ENCODE measurements around the gene CCDC149. TPM values are rescaled to one million over a fixed set of nuclear protein-coding genes. Genes with fewer than 3 reads are reported as not detected.

The CCDC149 gene
- total RNA-seq, 1 donor from 2014 or later, result 8.0 TPM

DNA sequence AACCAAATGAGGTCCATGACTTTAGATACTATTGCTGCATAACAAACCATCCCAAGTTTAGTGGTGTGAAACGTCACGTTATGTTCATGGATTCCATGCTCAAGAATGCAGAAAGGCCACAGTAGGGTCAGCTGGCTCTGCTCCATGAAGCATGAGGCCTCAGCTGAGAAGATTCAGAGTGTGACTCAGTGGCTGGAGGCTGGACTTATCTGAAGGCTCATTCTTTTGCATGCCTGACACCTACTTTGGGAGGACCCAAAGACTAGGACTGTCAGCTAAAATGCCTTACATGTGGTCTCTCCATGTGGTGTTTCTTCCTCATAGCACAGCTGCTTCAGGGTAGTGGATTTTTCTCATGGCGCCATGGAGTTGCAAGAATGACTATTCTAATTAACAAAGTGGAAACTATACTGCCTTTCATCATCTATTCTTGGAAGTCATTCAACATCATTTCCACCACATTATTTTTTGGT, 11.5 kb upstream of the CCDC149 start:
- H3K36me3 ChIP-seq (ENCODE audit: control insufficient read depth, insufficient read depth, low read length), result no peaks in the 10 kb centered on the region
- peak; percentile 96 for DNase-seq (ENCODE audit: low read depth)
- H3K4me3 ChIP-seq (ENCODE audit: low read depth, low read length), result no peak overlapping the region
- H3K27me3 ChIP-seq (ENCODE audit: control insufficient read depth, insufficient read depth, low read length), result no peaks in the 10 kb centered on the region
- TF ChIP-seq, protein P1, sequence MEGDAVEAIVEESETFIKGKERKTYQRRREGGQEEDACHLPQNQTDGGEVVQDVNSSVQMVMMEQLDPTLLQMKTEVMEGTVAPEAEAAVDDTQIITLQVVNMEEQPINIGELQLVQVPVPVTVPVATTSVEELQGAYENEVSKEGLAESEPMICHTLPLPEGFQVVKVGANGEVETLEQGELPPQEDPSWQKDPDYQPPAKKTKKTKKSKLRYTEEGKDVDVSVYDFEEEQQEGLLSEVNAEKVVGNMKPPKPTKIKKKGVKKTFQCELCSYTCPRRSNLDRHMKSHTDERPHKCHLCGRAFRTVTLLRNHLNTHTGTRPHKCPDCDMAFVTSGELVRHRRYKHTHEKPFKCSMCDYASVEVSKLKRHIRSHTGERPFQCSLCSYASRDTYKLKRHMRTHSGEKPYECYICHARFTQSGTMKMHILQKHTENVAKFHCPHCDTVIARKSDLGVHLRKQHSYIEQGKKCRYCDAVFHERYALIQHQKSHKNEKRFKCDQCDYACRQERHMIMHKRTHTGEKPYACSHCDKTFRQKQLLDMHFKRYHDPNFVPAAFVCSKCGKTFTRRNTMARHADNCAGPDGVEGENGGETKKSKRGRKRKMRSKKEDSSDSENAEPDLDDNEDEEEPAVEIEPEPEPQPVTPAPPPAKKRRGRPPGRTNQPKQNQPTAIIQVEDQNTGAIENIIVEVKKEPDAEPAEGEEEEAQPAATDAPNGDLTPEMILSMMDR (IDR thresholded peaks at IDR 0.05; ENCODE audit: insufficient read depth, low read length, poor library complexity, severe bottlenecking), result no peak

DNA sequence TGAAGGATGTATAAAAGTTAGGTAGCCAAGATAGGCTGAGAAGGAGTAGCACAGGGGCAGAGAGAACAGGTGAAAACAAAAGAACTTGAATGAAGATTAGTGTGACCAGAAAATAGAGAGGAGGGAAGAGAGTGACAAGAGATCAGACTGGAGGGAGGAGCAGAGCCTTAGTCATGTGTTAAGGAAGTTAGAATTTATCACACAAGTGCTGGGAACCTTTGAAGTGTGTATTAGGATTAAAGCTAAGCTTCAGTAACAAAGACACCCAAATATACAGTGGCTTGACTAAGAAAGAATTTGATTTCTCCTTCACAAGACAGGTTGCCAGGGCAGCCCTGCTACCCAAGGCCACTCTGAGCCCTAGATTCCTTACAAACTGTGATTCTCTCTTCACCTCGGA, 10.7 kb upstream of the CCDC149 start:
- Histone ChIP-seq H3K27me3 (ENCODE audit: control insufficient read depth, insufficient read depth, low read length) (no peaks in the 10 kb centered on the region), H3K36me3 (ENCODE audit: control insufficient read depth, insufficient read depth, low read length) (no peaks in the 10 kb centered on the region), H3K4me3 (ENCODE audit: low read depth, low read length) (no peak overlapping the region)
- DNase-seq (ENCODE audit: low read depth), result no peak
- TF ChIP-seq, protein P1 (IDR thresholded peaks at IDR 0.05; ENCODE audit: insufficient read depth, low read length, poor library complexity, severe bottlenecking), result no peak

DNA sequence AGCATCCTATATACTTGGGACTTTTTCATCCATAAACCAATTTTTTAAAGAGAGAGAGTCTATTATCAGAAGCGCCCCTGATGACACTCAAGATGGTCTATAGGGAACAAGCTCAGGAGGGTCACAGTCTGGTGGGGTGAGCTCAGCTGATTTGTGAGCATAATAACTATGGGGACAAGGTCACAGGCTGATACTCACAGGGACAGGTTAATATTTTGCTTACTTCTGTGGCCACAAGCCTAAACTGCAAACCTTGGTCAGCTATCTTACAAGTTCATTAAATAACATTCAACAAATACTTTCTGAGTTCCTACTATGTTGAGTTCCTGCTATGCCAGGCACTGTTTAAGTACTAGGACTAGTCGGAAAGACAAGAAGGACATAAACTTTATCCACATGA, 10.2 kb upstream of the CCDC149 start:
- no peak for DNase-seq (ENCODE audit: low read depth)
- Histone ChIP-seq H3K4me3 (ENCODE audit: low read depth, low read length) (no peak overlapping the region), H3K27me3 (ENCODE audit: control insufficient read depth, insufficient read depth, low read length) (no peaks in the 10 kb centered on the region), H3K36me3 (ENCODE audit: control insufficient read depth, insufficient read depth, low read length) (no peaks in the 10 kb centered on the region)
- TF ChIP-seq, protein P1 (IDR thresholded peaks at IDR 0.05; ENCODE audit: insufficient read depth, low read length, poor library complexity, severe bottlenecking), result no peak

DNA sequence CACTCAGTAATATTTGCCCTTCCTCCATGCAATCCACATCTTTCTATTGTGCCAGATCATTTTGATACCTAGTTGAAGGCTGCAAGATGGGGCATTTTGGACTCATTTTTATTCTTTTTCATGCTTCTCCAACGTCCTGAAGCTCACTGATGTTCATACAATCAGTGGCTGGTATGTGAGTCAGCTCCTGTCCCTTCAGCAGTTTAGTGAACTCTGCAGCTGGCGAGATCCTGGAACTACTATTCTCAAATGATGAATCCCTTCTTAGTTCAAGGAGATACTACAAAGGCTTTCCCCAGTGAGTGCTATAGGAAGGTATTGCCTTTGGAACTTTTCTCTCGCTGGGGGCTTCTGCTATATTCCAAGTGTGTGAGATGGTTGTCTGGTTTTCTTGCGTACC, 9.6 kb upstream of the CCDC149 start:
- Histone ChIP-seq H3K4me3 (ENCODE audit: low read depth, low read length) (no peak overlapping the region), H3K27me3 (ENCODE audit: control insufficient read depth, insufficient read depth, low read length) (no peaks in the 10 kb centered on the region), H3K36me3 (ENCODE audit: control insufficient read depth, insufficient read depth, low read length) (no peaks in the 10 kb centered on the region)
- DNase-seq (ENCODE audit: low read depth), result no peak
- TF ChIP-seq, protein P1 (IDR thresholded peaks at IDR 0.05; ENCODE audit: insufficient read depth, low read length, poor library complexity, severe bottlenecking), result no peak

DNA sequence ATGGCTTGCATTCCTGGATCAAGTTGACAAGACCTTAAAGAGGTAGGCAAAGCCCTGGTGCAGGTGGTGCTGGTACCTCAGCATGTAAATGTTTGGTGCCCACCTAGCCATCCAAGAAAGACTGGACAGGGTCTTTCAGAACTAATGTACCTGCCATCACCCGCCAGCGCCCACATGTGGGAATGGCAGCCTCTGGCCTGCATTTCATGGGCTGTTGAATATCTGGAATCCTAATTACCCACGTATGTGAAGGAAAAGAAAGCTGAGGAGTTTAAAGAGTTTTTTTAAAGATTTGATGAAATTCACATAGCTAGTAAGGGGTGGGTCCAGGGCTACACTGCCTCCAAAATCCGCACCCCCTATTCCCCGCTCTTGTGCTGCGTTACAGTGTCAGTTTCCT, 8.6 kb upstream of the CCDC149 start:
- TF ChIP-seq, protein P1 (IDR thresholded peaks at IDR 0.05; ENCODE audit: insufficient read depth, low read length, poor library complexity, severe bottlenecking), result peak; percentile 15
- no peak for DNase-seq (ENCODE audit: low read depth)
- no peaks in the 10 kb centered on the region for H3K36me3 ChIP-seq (ENCODE audit: control insufficient read depth, insufficient read depth, low read length)

DNA sequence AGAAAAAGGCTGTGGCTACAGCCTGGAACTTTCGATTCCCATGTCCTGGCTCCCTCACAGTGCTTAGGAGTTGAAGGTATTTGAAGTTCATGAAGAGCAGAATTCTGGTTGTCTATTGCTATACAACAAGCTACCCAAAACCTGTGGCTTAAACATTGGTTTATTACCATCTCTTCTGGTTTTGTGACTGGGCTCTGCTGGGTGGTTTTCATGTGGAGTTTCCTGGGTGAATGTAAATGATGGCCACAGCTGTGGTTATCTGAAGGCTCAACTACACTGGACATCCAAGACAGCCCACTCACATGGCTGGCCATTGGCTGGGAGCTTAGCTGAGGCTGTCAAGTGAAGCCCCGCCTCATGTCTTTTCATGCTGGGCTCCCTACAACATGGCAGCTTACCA, 7.2 kb upstream of the CCDC149 start:
- TF ChIP-seq, protein P1 (IDR thresholded peaks at IDR 0.05; ENCODE audit: insufficient read depth, low read length, poor library complexity, severe bottlenecking), result no peak
- no peak for DNase-seq (ENCODE audit: low read depth)
- H3K36me3 ChIP-seq (ENCODE audit: control insufficient read depth, insufficient read depth, low read length), result no peaks in the 10 kb centered on the region
- H3K27me3 ChIP-seq (ENCODE audit: control insufficient read depth, insufficient read depth, low read length), result no peaks in the 10 kb centered on the region
- no peak overlapping the region for H3K4me3 ChIP-seq (ENCODE audit: low read depth, low read length)

More for the DNA sequence above, 8.6 kb upstream of the CCDC149 start:
- Histone ChIP-seq H3K4me3 (ENCODE audit: low read depth, low read length) (no peak overlapping the region), H3K27me3 (ENCODE audit: control insufficient read depth, insufficient read depth, low read length) (no peaks in the 10 kb centered on the region)

All from kidney epithelial cell (primary cell).